ENCODE results near the gene CDC42EP4.

- TF ChIP-seq, protein P1, sequence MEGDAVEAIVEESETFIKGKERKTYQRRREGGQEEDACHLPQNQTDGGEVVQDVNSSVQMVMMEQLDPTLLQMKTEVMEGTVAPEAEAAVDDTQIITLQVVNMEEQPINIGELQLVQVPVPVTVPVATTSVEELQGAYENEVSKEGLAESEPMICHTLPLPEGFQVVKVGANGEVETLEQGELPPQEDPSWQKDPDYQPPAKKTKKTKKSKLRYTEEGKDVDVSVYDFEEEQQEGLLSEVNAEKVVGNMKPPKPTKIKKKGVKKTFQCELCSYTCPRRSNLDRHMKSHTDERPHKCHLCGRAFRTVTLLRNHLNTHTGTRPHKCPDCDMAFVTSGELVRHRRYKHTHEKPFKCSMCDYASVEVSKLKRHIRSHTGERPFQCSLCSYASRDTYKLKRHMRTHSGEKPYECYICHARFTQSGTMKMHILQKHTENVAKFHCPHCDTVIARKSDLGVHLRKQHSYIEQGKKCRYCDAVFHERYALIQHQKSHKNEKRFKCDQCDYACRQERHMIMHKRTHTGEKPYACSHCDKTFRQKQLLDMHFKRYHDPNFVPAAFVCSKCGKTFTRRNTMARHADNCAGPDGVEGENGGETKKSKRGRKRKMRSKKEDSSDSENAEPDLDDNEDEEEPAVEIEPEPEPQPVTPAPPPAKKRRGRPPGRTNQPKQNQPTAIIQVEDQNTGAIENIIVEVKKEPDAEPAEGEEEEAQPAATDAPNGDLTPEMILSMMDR (conservative IDR thresholded peaks at IDR 0.05; ENCODE audit: low read depth, low read length): no peak
- TF ChIP-seq EZH2 (IDR thresholded peaks at IDR 0.05; ENCODE audit: low read length, unreplicated experiment): no peak
- no peak for TF ChIP-seq EZH2phosphoT487 (IDR thresholded peaks at IDR 0.05; ENCODE audit: borderline replicate concordance, low read length)
Measured at GRCh38 chr17:73349647-73350046, 37.8 kb upstream of the CDC42EP4 start.

Data from PC-3 (cell line).